ENCODE results near the gene PRMT9.

DNA sequence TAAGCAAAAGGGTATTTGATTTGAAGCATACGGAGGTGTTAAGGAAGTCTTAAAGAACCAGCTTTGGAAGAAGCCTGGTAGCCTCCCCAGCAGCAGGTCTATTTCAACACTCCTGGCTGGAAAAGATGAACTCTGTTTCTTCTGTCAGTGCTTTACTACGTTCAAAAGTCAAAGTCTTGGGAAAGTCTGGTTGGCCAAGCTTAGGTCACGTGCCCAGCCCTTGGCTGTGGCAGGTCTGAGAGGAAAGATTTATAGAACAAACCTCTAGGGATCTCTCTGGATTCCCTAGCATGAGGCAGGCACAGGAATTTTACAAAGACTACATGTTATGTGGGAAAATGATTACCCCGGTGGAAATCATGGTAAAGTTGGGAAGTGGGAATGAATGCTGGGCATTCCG, 39.4 kb upstream of the PRMT9 start:
- TF ChIP-seq GATA2 (CRISPR knock-in tag; IDR thresholded peaks at IDR 0.05) (no peak), ZNF407 (IDR thresholded peaks at IDR 0.05; ENCODE audit: low read depth) (no peak), BRD9 (IDR thresholded peaks at IDR 0.05; ENCODE audit: low read depth, partially characterized antibody) (no peak)

Measured in K562 (cell line).